ENCODE results near the gene TMEM269.

DNA sequence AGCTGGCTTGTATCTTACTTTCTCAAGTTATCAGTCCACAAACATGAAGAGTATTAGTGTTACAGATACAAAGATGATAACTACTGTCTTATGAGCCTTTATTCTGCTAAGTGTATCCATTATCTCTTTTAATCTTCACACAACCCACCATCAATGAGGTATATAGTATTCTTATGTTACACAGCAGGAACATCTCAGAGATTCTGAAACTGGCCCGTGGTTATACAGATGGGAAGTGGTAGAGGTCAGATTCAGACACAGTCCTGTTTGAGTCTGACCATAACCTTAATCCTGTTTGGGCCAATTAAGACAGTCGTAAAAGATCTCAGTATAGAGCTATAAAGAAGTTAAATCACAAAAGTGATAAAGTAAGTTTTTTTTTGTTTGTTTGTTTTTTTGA, 5.1 kb upstream of the TMEM269 start:
- TF ChIP-seq, protein P1, sequence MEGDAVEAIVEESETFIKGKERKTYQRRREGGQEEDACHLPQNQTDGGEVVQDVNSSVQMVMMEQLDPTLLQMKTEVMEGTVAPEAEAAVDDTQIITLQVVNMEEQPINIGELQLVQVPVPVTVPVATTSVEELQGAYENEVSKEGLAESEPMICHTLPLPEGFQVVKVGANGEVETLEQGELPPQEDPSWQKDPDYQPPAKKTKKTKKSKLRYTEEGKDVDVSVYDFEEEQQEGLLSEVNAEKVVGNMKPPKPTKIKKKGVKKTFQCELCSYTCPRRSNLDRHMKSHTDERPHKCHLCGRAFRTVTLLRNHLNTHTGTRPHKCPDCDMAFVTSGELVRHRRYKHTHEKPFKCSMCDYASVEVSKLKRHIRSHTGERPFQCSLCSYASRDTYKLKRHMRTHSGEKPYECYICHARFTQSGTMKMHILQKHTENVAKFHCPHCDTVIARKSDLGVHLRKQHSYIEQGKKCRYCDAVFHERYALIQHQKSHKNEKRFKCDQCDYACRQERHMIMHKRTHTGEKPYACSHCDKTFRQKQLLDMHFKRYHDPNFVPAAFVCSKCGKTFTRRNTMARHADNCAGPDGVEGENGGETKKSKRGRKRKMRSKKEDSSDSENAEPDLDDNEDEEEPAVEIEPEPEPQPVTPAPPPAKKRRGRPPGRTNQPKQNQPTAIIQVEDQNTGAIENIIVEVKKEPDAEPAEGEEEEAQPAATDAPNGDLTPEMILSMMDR (IDR thresholded peaks at IDR 0.05), result no peak
- TF ChIP-seq EZH2 (IDR thresholded peaks at IDR 0.05; ENCODE audit: borderline replicate concordance, insufficient read depth, low read depth, low read length, poor library complexity, severe bottlenecking), result no peak

Measured in B cell (primary cell).